ENCODE data around the gene ABTB2. TPM values are rescaled to one million over a fixed set of nuclear protein-coding genes. Genes with fewer than 3 reads are reported as not detected.

Gene ABTB2
- polyA plus RNA-seq, 2 of the 4 experiments (the other 2 are of a cell fraction): 8.9 to 15.4 TPM

DNA sequence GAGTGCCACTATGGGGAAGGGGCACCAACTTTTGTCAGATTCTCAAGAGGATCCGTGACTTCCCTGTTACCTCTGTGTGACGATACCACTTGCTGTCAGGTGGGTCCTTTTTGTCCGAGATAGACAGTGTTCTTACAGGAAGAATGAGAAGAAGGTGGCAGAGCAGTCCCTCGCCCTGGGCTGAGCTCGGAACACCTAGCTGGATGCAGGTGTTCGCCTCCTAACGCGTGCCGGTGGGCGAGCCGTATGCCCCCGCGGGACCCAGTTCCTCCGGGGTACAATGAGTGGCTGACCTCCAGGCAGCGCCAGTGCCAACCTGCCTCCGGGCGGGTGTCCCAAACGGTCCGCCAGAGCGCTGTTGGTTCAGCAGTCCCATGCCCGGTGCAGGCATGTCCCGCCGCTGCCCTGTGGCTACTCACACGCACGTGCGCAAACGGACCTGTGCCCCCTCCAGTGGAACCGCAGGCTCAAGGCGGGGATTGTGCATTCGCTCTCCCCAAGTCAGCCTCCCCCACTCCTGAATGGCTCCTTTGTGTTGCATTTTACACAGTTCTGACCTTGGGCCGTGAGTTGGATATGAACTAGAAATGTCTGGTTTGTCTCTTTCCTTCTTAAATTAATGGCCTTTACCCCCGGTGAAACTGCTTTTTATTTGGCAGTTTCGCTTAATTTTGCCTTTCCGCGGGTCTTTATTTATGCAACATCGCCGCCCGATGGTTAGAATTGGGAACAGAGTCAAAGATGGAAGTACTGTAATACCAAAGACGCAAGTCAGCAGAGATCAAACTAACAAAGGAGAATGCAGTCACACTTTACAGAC lies 1.1 kb upstream of the ABTB2 start:
- under 1% methylated on average over 17 of the region's 39 CpGs for WGBS (ENCODE audit: missing lambda C conversion rate)
- peak overlapping the region; percentile 98 for H3K4me2 ChIP-seq
- peak overlapping the region; percentile 76 to 89 for H3K27ac ChIP-seq
- H3K9me3 ChIP-seq: no peaks in the 10 kb centered on the region
- TF ChIP-seq HOXB5 (CRISPR knock-in tag; IDR thresholded peaks at IDR 0.05) (no peak; the same call in 1 of the 2 replicates), SMC3 (IDR thresholded peaks at IDR 0.05) (peak; percentile 99), PBX3 (IDR thresholded peaks at IDR 0.05) (no peak), CHD4 (IDR thresholded peaks at IDR 0.05; ENCODE audit: borderline replicate concordance) (0 out of 2 replicates have a peak, but pooled peaks have one; percentile 37), BHLHE40 (IDR thresholded peaks at IDR 0.05; ENCODE audit: low read depth, low read length) (peak; percentile 72), RAD21 (conservative IDR thresholded peaks at IDR 0.05 in 1 of 2, IDR thresholded peaks at IDR 0.05 in 1 of 2) (peak; percentile 97 to 100), JUN (IDR thresholded peaks at IDR 0.05) (peak in 1 of 2 experiments; percentile 2; a peak in 1 of 5 replicates), USF2 (IDR thresholded peaks at IDR 0.05) (0 out of 2 replicates have a peak, but pooled peaks have one; percentile 6), RNF2 (IDR thresholded peaks at IDR 0.05; ENCODE audit: borderline replicate concordance, low read depth) (no peak), EHMT2 (IDR thresholded peaks at IDR 0.05; ENCODE audit: low read depth) (no peak), MAZ (IDR thresholded peaks at IDR 0.05; ENCODE audit: borderline replicate concordance, low read depth, low read length) (no peak), MAX (IDR thresholded peaks at IDR 0.05) (peak; percentile 92), FOSL2 (IDR thresholded peaks at IDR 0.05) (no peak), FOSL2 (CRISPR knock-in tag; IDR thresholded peaks at IDR 0.05) (peak; percentile 31; the same call in 1 of the 2 replicates), ESRRA (IDR thresholded peaks at IDR 0.05; ENCODE audit: borderline replicate concordance, low read length) (0 out of 2 replicates have a peak, but pooled peaks have one; percentile 6), MAFK (IDR thresholded peaks at IDR 0.05; ENCODE audit: partially characterized antibody) (peak; percentile 59), KDM5A (IDR thresholded peaks at IDR 0.05) (peak; percentile 80), GATA3 (IDR thresholded peaks at IDR 0.05; ENCODE audit: borderline replicate concordance) (peak; percentile 27; the same call in 1 of the 2 replicates)
- TF ChIP-seq, protein P1, sequence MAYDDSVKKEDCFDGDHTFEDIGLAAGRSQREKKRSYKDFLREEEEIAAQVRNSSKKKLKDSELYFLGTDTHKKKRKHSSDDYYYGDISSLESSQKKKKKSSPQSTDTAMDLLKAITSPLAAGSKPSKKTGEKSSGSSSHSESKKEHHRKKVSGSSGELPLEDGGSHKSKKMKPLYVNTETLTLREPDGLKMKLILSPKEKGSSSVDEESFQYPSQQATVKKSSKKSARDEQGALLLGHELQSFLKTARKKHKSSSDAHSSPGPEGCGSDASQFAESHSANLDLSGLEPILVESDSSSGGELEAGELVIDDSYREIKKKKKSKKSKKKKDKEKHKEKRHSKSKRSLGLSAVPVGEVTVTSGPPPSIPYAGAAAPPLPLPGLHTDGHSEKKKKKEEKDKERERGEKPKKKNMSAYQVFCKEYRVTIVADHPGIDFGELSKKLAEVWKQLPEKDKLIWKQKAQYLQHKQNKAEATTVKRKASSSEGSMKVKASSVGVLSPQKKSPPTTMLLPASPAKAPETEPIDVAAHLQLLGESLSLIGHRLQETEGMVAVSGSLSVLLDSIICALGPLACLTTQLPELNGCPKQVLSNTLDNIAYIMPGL (CRISPR knock-in tag; IDR thresholded peaks at IDR 0.05; ENCODE audit: borderline replicate concordance): peak; percentile 51; the same call in 1 of the 2 replicates
- TF ChIP-seq, protein P2, sequence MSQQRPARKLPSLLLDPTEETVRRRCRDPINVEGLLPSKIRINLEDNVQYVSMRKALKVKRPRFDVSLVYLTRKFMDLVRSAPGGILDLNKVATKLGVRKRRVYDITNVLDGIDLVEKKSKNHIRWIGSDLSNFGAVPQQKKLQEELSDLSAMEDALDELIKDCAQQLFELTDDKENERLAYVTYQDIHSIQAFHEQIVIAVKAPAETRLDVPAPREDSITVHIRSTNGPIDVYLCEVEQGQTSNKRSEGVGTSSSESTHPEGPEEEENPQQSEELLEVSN (IDR thresholded peaks at IDR 0.05; ENCODE audit: borderline replicate concordance, low read depth): peak; percentile 58; the same call in 1 of the 2 replicates
- TF ChIP-seq, protein P3, sequence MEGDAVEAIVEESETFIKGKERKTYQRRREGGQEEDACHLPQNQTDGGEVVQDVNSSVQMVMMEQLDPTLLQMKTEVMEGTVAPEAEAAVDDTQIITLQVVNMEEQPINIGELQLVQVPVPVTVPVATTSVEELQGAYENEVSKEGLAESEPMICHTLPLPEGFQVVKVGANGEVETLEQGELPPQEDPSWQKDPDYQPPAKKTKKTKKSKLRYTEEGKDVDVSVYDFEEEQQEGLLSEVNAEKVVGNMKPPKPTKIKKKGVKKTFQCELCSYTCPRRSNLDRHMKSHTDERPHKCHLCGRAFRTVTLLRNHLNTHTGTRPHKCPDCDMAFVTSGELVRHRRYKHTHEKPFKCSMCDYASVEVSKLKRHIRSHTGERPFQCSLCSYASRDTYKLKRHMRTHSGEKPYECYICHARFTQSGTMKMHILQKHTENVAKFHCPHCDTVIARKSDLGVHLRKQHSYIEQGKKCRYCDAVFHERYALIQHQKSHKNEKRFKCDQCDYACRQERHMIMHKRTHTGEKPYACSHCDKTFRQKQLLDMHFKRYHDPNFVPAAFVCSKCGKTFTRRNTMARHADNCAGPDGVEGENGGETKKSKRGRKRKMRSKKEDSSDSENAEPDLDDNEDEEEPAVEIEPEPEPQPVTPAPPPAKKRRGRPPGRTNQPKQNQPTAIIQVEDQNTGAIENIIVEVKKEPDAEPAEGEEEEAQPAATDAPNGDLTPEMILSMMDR (IDR thresholded peaks at IDR 0.05): peak; percentile 100
- ChIA-PET CTCF (interaction anchor here (0.7 to 7.7 kb wide), 30 partner anchors 12 to 529 kb away, joined by 3 to 170 read pairs (median 7); no protein-coding TSS in a partner anchor), POLR2A (interaction anchor here (0.6 to 2.6 kb wide), 12 partner anchors 8 to 560 kb away, joined by 3 to 40 read pairs (median 4); no protein-coding TSS in a partner anchor)
- FAIRE-seq: no peak
- H3K4me3 ChIP-seq: peak overlapping the region; percentile 79
- ATAC-seq: peak; percentile 51 to 59
- peak; percentile 77 to 82 for DNase-seq (ENCODE audit: low read depth in 1 of 2, low spot score in 1 of 2)
- H3K4me1 ChIP-seq: peaks cover 23% of the 10 kb centered on the region

Measured in A549 (cell line).